ENCODE measurements around the gene ILRUN. TPM values are rescaled to one million over a fixed set of nuclear protein-coding genes. Genes with fewer than 3 reads are reported as not detected.
A peak's percentile ranks its signal among the peaks of the same experiment; 100 is the strongest.

The ILRUN gene
- total RNA-seq, 2 experiments from 2014 or later, result 27.1 to 82.7 TPM

- Histone ChIP-seq H4K20me1 (ENCODE audit: insufficient read depth, low read length) (no peaks in the 10 kb centered on the region), H3K9me2 (ENCODE audit: insufficient read depth, low read length) (no peaks in the 10 kb centered on the region), H3K4me3 (ENCODE audit: low read depth, low read length, poor library complexity, severe bottlenecking) (peak overlapping the region; percentile 62), H2AFZ (ENCODE audit: low read length) (no peak overlapping the region), H3K27ac (ENCODE audit: low read depth, low read length, poor library complexity, severe bottlenecking) (peak overlapping the region; percentile 98), H3K4me1 (ENCODE audit: insufficient read depth, low read length, poor library complexity, severe bottlenecking) (peaks cover 93% of the 10 kb centered on the region), H3K9me3 (ENCODE audit: low read length) (peaks cover 2% of the 10 kb centered on the region; the same call in 1 of the 2 replicates), H3K79me2 (ENCODE audit: insufficient read depth, low read depth, low read length) (peaks cover 84% of the 10 kb centered on the region), H3K36me3 (ENCODE audit: insufficient read depth, low read length) (peaks cover 35% of the 10 kb centered on the region), H3K4me2 (ENCODE audit: low read length) (peak overlapping the region; percentile 90)
- TSS peak; percentile 98 for BruUV-seq (replicated peaks)
- TF ChIP-seq CTCF (conservative IDR thresholded peaks at IDR 0.05; ENCODE audit: low read length) (no peak), EZH2phosphoT487 (IDR thresholded peaks at IDR 0.05; ENCODE audit: borderline replicate concordance, low read depth, low read length) (no peak)
- intact Hi-C loops (cut with micrococcal nuclease; ENCODE audit: unreplicated experiment), result loop anchor here (2.0 to 5.0 kb wide), 2 partner anchors 37 to 100 kb away; partner anchors contain the start of gene SNRPC
- POLR2A ChIA-PET, result interaction anchor here (0.6 to 7.6 kb wide), 13 partner anchors 10 to 434 kb away, joined by 3 to 139 read pairs (median 4); partner anchors contain the start of genes ILRUN and SNRPC
- peak; percentile 53 for DNase-seq (ENCODE audit: low spot score)
- CTCF ChIA-PET (ENCODE audit: unreplicated experiment), result interaction anchor here (0.9 kb wide), 2 partner anchors 11 to 15 kb away, joined by 3 to 4 read pairs; no protein-coding TSS in a partner anchor
Measured at GRCh38 chr6:34657307-34657978, 39.1 kb downstream of the ILRUN start.

- no peaks in the 10 kb centered on the region for H4K20me1 ChIP-seq (ENCODE audit: insufficient read depth, low read length)
- intact Hi-C loops (cut with micrococcal nuclease; ENCODE audit: unreplicated experiment), result loop anchor here (2.0 to 5.0 kb wide), 2 partner anchors 38 to 100 kb away; partner anchors contain the start of gene SNRPC
- H3K36me3 ChIP-seq (ENCODE audit: insufficient read depth, low read length), result peaks cover 36% of the 10 kb centered on the region
- peaks cover 85% of the 10 kb centered on the region for H3K79me2 ChIP-seq (ENCODE audit: insufficient read depth, low read depth, low read length)
- H2AFZ ChIP-seq (ENCODE audit: low read length), result no peak overlapping the region
- H3K4me2 ChIP-seq (ENCODE audit: low read length), result peak overlapping the region; percentile 90
- peaks cover 95% of the 10 kb centered on the region for H3K4me1 ChIP-seq (ENCODE audit: insufficient read depth, low read length, poor library complexity, severe bottlenecking)
- CTCF ChIA-PET (ENCODE audit: unreplicated experiment), result interaction anchor here (0.9 kb wide), 1 partner anchor 16 kb away, joined by 3 read pairs; no protein-coding TSS in a partner anchor
- no peak for DNase-seq (ENCODE audit: low spot score)
- H3K4me3 ChIP-seq (ENCODE audit: low read depth, low read length, poor library complexity, severe bottlenecking), result peak overlapping the region; percentile 62
- no peak for TF ChIP-seq CTCF (conservative IDR thresholded peaks at IDR 0.05; ENCODE audit: low read length)
- TF ChIP-seq EZH2phosphoT487 (IDR thresholded peaks at IDR 0.05; ENCODE audit: borderline replicate concordance, low read depth, low read length), result no peak
- POLR2A ChIA-PET, result interaction anchor here (0.6 to 7.6 kb wide), 12 partner anchors 10 to 354 kb away, joined by 3 to 139 read pairs (median 4); partner anchors contain the start of genes ILRUN and SNRPC
- H3K27ac ChIP-seq (ENCODE audit: low read depth, low read length, poor library complexity, severe bottlenecking), result peak overlapping the region; percentile 98
- H3K9me2 ChIP-seq (ENCODE audit: insufficient read depth, low read length), result no peaks in the 10 kb centered on the region
- no TSS peak for BruUV-seq (replicated peaks)
- no peaks in the 10 kb centered on the region for H3K9me3 ChIP-seq (ENCODE audit: low read length)
Measured at GRCh38 chr6:34657037-34657306, 39.6 kb downstream of the ILRUN start.
